Measurements from ENCODE around the gene HOXA11. TPM values are rescaled to one million over a fixed set of nuclear protein-coding genes. Genes with fewer than 3 reads are reported as not detected.

The HOXA11 gene
- total and polyA plus RNA-seq, 5 donors from 2014 or later, result not detected

DNA sequence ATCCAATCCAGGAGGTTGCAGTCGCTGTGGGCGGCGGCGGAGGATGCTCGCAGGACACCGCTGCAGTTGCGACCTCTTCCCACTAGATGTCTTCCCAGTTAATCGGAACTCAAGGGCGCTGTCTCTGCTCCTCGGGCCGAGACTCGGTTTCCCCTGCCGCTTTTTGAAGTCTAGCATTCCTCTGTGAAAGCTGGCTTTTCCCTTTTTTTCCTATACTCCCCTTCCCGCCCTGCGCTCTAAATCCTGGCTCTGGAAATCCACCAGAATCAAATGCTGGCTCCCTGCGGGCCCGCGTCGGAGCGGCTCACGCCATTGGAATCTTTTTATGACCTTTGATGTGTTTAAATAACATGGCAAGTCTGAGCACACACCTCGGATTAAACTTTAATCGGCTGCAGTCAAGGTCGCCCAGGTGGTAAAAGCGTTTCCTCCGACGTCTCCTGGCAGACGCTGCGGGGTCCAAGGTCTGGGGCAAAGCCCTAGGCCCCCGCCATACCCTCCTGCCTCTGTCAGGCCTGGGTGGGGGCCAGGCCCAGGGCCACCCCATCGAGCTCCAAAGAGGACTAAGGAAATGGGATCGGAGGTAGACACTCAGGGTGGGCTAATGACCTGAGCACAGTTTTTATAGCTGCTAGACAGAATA, 25.5 kb upstream of the HOXA11 start:
- no peak overlapping the region for H3K27ac ChIP-seq (ENCODE audit: insufficient read depth, low read length, poor library complexity, severe bottlenecking)
- H3K27me3 Mint-ChIP-seq, result peaks cover 96% of the 10 kb centered on the region
- H3K36me3 Mint-ChIP-seq, result peaks cover 3% of the 10 kb centered on the region
- no peaks in the 10 kb centered on the region for H3K9me3 Mint-ChIP-seq
- H3K4me1 Mint-ChIP-seq, result peaks cover 5 to 24% (median 10%) of the 10 kb centered on the region in 4 donors
- peak in 1 of 2 donors; percentile 37 for ATAC-seq (ENCODE audit: low read depth in 2 of 2)
- H3K4me3 ChIP-seq (ENCODE audit: low read depth, low read length), result no peak overlapping the region
- no peaks in the 10 kb centered on the region for H3K36me3 ChIP-seq (ENCODE audit: control insufficient read depth, insufficient read depth, low read length)
- no peak overlapping the region for H3K27ac Mint-ChIP-seq
- peaks cover 61% of the 10 kb centered on the region for H3K27me3 ChIP-seq (ENCODE audit: control insufficient read depth, insufficient read depth, low read length)
- H3K9me3 ChIP-seq (ENCODE audit: control insufficient read depth in 2 of 2, low read length in 2 of 2), result no peaks in the 10 kb centered on the region
- H3K4me3 Mint-ChIP-seq, result peak overlapping the region in 3 of 4 donors; percentile 27 to 62 (median 59)
- DNase-seq, result peak in 1 of 3 donors; percentile 44
- H3K4me1 ChIP-seq (ENCODE audit: control insufficient read depth, insufficient read depth, low read length, poor library complexity, severe bottlenecking), result peaks cover 9% of the 10 kb centered on the region

DNA sequence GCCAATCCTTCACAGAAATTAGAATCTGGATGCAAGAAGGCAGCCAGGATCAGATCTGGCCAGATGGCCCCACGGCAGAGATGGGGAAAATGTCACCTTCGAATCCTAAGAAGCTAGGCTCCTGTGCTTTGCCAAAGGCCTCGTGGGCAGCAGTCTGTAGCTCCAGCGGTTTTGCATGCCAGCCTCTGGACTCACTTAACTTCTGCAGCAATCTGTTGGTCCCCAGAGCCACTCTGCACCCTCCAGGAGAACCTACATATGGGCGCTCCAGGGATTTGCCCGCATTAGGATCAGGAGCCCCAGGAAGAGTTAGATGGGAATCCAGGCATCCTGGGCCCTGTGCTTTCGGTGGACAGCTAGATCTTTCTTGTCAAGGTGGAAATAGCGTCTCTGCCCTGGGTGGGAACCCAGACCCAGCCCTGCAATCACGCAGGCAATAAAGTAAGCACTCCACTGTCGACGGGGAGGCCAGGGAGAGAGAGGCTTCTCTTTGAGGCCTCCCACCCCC, 25.0 kb upstream of the HOXA11 start:
- peaks cover 60% of the 10 kb centered on the region for H3K27me3 ChIP-seq (ENCODE audit: control insufficient read depth, insufficient read depth, low read length)
- H3K4me1 Mint-ChIP-seq, result peaks cover 5 to 27% (median 13%) of the 10 kb centered on the region in 4 donors
- H3K4me3 Mint-ChIP-seq, result peak overlapping the region in 1 of 4 donors; percentile 59
- H3K4me1 ChIP-seq (ENCODE audit: control insufficient read depth, insufficient read depth, low read length, poor library complexity, severe bottlenecking), result peaks cover 14% of the 10 kb centered on the region
- ATAC-seq (ENCODE audit: low read depth in 2 of 2) (no peak), DNase-seq (no peak)
- H3K4me3 ChIP-seq (ENCODE audit: low read depth, low read length), result no peak overlapping the region
- H3K27me3 Mint-ChIP-seq, result peaks cover 97% of the 10 kb centered on the region
- H3K36me3 ChIP-seq (ENCODE audit: control insufficient read depth, insufficient read depth, low read length), result no peaks in the 10 kb centered on the region
- no peaks in the 10 kb centered on the region for H3K9me3 ChIP-seq (ENCODE audit: control insufficient read depth in 2 of 2, low read length in 2 of 2)
- H3K27ac ChIP-seq (ENCODE audit: insufficient read depth, low read length, poor library complexity, severe bottlenecking), result no peak overlapping the region
- peaks cover 3% of the 10 kb centered on the region for H3K36me3 Mint-ChIP-seq
- no peaks in the 10 kb centered on the region for H3K9me3 Mint-ChIP-seq
- H3K27ac Mint-ChIP-seq, result no peak overlapping the region

DNA sequence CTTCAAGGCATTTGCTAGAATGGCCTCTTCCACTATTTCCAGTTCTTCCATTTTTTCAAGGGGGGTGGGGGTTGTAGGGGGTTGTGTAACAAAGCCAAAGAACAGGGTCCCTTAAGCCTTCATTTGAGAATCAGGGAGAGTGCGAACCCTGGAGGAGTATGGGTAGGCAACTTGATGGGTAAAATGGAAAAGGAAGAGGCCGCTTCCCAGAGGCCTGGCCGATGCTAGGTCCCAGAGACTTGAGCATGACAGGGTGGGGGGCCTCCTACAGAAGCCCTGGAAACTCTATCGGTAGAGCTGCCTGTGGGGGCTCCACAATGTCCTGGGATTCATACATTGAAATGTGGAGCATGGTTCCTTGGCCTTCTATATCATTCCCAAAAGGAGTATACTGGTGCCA, 24.0 kb upstream of the HOXA11 start:
- no peak overlapping the region for H3K27ac Mint-ChIP-seq
- Histone ChIP-seq H3K27ac (ENCODE audit: insufficient read depth, low read length, poor library complexity, severe bottlenecking) (no peak overlapping the region), H3K27me3 (ENCODE audit: control insufficient read depth, insufficient read depth, low read length) (peaks cover 63% of the 10 kb centered on the region)

DNA sequence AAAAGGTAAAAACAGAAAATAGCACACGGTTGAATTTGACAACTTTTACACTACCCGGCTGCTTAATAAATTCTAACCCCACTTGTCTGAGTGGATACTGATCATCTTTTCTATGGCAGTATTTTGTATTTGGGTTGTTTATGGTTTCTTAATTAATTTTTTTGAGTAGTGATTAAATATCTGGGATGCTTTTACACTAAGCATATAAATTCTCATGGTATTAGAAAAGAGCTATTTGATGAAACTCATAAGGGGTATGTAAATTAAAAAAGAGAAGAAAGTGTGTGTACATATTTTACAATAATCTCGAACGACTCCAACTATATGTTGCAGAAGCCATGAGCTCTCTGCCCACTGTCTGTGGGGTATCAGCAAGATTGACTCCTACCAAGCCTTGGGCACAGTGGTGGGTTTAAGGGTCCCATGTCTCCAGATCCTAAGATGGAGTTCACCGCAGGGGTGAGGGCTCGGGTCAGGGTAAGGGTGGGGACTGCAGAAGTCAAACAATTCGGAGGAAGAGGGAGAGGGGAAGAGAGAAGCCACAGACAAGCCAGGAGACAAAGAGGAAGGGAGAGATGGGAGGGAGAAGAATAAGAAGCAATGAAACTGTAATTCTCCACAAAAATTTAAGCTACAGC, 22.4 kb upstream of the HOXA11 start:
- H3K9me3 Mint-ChIP-seq, result peaks cover 0 to 11% (median 0%) of the 10 kb centered on the region in 7 donors
- no peak overlapping the region for H3K4me3 ChIP-seq (ENCODE audit: low read depth, low read length)
- no peaks in the 10 kb centered on the region for H3K36me3 ChIP-seq (ENCODE audit: control insufficient read depth, insufficient read depth, low read length)
- H3K4me1 Mint-ChIP-seq, result peaks cover 5 to 31% (median 18%) of the 10 kb centered on the region in 4 donors
- H3K4me1 ChIP-seq (ENCODE audit: control insufficient read depth, insufficient read depth, low read length, poor library complexity, severe bottlenecking), result peaks cover 20% of the 10 kb centered on the region
- ATAC-seq (ENCODE audit: low read depth in 2 of 2) (no peak), DNase-seq (no peak)
- H3K27me3 ChIP-seq (ENCODE audit: control insufficient read depth, insufficient read depth, low read length), result peaks cover 67% of the 10 kb centered on the region
- H3K27ac ChIP-seq (ENCODE audit: insufficient read depth, low read length, poor library complexity, severe bottlenecking), result no peak overlapping the region
- no peak overlapping the region for H3K27ac Mint-ChIP-seq
- no peaks in the 10 kb centered on the region for H3K9me3 ChIP-seq (ENCODE audit: control insufficient read depth in 2 of 2, low read length in 2 of 2)
- peak overlapping the region in 1 of 4 donors; percentile 58 for H3K4me3 Mint-ChIP-seq
- peaks cover 3% of the 10 kb centered on the region for H3K36me3 Mint-ChIP-seq
- H3K27me3 Mint-ChIP-seq, result peaks cover 100% of the 10 kb centered on the region

More for the DNA sequence above, 24.0 kb upstream of the HOXA11 start:
- ATAC-seq (ENCODE audit: low read depth in 2 of 2) (no peak), DNase-seq (no peak)
- Mint-ChIP-seq H3K4me1 (peaks cover 5 to 28% (median 15%) of the 10 kb centered on the region in 4 donors), H3K36me3 (peaks cover 3% of the 10 kb centered on the region), H3K27me3 (peaks cover 97% of the 10 kb centered on the region), H3K4me3 (no peak overlapping the region), H3K9me3 (peaks cover 0 to 7% (median 0%) of the 10 kb centered on the region in 7 donors)
- H3K4me1 ChIP-seq (ENCODE audit: control insufficient read depth, insufficient read depth, low read length, poor library complexity, severe bottlenecking), result peaks cover 20% of the 10 kb centered on the region
- H3K9me3 ChIP-seq (ENCODE audit: control insufficient read depth in 2 of 2, low read length in 2 of 2), result no peaks in the 10 kb centered on the region
- no peaks in the 10 kb centered on the region for H3K36me3 ChIP-seq (ENCODE audit: control insufficient read depth, insufficient read depth, low read length)
- H3K4me3 ChIP-seq (ENCODE audit: low read depth, low read length), result no peak overlapping the region

DNA sequence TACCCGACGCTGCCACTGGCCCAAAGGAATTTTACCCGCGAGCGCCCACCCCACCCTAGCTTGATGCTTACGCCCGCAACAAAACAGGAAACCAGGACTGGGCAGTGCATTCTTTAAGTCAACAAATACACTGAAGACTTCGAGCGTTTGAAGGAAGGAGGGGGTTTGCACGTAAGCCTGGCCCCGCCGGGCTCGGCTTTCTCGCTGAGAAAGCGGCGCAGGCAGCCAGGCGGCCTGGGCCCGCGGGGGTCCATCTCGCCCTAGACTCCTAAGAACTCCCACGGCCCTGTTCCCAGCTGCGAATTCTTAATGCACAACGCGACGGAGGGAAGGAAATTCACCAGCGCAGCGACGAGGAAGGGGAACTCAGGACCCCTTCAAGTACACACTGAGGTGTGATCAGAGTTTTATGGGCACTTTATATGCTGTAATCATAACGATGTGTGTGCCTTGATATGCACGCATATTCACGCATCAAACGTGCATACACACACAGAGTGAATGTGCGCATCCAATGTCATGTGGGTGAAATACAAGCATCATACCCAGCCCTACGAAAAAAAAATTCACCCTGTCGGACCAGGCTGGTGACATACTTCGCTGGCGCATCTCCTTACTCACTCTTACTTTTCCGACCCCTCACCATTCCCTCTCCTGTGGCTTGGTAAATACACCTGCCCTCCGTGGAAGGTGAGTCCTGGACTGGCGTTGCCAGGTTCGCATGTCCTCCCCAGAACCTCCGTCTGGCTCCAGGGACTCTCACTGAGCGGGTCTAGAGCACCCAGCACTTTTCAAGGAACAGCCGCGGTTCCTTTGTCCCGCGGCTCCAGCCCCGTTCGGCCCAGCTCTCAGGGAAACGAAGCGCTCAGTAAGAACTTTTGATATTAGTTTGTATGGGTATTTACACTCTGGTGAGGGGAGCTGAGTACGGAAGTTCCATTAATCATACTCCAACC, 20.6 kb upstream of the HOXA11 start:
- H3K9me3 Mint-ChIP-seq, result peaks cover 0 to 20% (median 0%) of the 10 kb centered on the region in 7 donors
- peaks cover 3% of the 10 kb centered on the region for H3K36me3 Mint-ChIP-seq
- Histone ChIP-seq H3K36me3 (ENCODE audit: control insufficient read depth, insufficient read depth, low read length) (no peaks in the 10 kb centered on the region), H3K27ac (ENCODE audit: insufficient read depth, low read length, poor library complexity, severe bottlenecking) (no peak overlapping the region), H3K4me1 (ENCODE audit: control insufficient read depth, insufficient read depth, low read length, poor library complexity, severe bottlenecking) (peaks cover 29% of the 10 kb centered on the region), H3K4me3 (ENCODE audit: low read depth, low read length) (no peak overlapping the region), H3K27me3 (ENCODE audit: control insufficient read depth, insufficient read depth, low read length) (peaks cover 62% of the 10 kb centered on the region), H3K9me3 (ENCODE audit: control insufficient read depth in 2 of 2, low read length in 2 of 2) (no peaks in the 10 kb centered on the region)
- H3K27ac Mint-ChIP-seq, result no peak overlapping the region
- ATAC-seq (ENCODE audit: low read depth in 2 of 2), result no peak
- H3K27me3 Mint-ChIP-seq, result peaks cover 100% of the 10 kb centered on the region
- no peak for DNase-seq
- H3K4me1 Mint-ChIP-seq, result peaks cover 5 to 42% (median 21%) of the 10 kb centered on the region in 4 donors
- peak overlapping the region in 1 of 4 donors; percentile 56 for H3K4me3 Mint-ChIP-seq

DNA sequence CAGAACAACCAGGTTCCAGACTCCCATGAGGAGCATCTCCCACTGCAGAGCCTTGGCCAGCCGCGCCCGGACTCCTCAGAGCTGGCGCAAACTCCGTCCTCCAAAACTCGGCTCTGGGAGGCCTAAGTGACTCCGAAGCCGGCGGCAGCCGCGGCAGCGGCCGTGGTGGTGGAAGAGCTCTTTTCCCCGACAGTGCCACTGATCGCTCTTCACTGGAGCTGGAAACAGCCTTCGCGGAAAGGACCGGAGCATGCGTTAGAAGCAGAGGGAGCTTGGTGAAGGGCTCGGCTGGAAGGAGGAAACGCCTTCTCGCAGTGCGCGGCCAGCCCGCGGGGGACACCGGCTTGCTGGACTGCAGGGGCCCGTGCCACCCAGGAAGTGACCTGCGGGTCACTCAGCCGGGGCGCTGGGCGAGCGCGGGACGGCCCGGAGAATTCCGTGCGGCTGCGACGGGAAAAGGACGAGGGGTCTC, 19.9 kb upstream of the HOXA11 start:
- ATAC-seq (ENCODE audit: low read depth in 2 of 2), result no peak
- Histone ChIP-seq H3K4me3 (ENCODE audit: low read depth, low read length) (no peak overlapping the region), H3K9me3 (ENCODE audit: control insufficient read depth in 2 of 2, low read length in 2 of 2) (no peaks in the 10 kb centered on the region), H3K27me3 (ENCODE audit: control insufficient read depth, insufficient read depth, low read length) (peaks cover 63% of the 10 kb centered on the region), H3K4me1 (ENCODE audit: control insufficient read depth, insufficient read depth, low read length, poor library complexity, severe bottlenecking) (peaks cover 31% of the 10 kb centered on the region), H3K36me3 (ENCODE audit: control insufficient read depth, insufficient read depth, low read length) (no peaks in the 10 kb centered on the region), H3K27ac (ENCODE audit: insufficient read depth, low read length, poor library complexity, severe bottlenecking) (no peak overlapping the region)
- Mint-ChIP-seq H3K9me3 (peaks cover 0 to 20% (median 0%) of the 10 kb centered on the region in 7 donors), H3K27me3 (peaks cover 96% of the 10 kb centered on the region), H3K27ac (peak overlapping the region in 1 of 3 donors; percentile 25), H3K4me3 (peak overlapping the region in 1 of 4 donors; percentile 19), H3K4me1 (peaks cover 5 to 39% (median 21%) of the 10 kb centered on the region in 4 donors), H3K36me3 (peaks cover 3% of the 10 kb centered on the region)
- no peak for DNase-seq

DNA sequence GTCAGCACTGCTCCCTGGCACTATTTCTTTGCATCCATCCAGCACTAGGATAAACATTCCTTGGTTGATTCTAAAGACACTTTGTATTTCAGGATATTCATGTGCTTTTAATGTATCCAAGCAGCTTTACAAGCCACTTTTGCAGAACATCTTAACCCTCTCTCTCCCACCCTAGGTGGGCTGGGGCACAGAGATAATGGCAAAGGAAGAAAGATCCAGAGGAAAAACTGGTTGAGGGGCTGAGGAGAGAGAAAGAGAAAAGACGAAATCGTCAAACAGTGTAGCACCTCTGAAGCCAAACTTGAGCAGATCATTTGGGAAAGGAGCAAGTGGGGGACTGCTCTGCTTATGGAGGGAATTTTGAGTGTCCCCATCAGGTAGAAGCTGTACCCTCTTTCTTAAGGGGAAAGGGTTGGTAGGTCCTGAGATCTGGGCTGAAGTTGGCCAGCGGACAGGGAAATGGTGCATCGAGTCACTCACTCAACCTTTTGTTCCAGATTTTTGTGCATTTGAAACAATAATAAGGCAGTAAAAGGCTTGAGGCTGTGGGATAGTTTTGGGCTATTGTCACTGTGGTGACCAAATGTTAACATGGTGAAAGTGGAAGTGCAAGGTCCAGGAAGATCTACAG, 19.0 kb upstream of the HOXA11 start:
- H3K4me1 ChIP-seq (ENCODE audit: control insufficient read depth, insufficient read depth, low read length, poor library complexity, severe bottlenecking), result peaks cover 37% of the 10 kb centered on the region
- no peak overlapping the region for H3K27ac ChIP-seq (ENCODE audit: insufficient read depth, low read length, poor library complexity, severe bottlenecking)
- no peaks in the 10 kb centered on the region for H3K36me3 ChIP-seq (ENCODE audit: control insufficient read depth, insufficient read depth, low read length)
- Mint-ChIP-seq H3K4me3 (no peak overlapping the region), H3K27ac (no peak overlapping the region), H3K36me3 (peaks cover 3% of the 10 kb centered on the region), H3K4me1 (peaks cover 5 to 41% (median 21%) of the 10 kb centered on the region in 4 donors), H3K27me3 (peaks cover 91% of the 10 kb centered on the region), H3K9me3 (peaks cover 0 to 20% (median 0%) of the 10 kb centered on the region in 7 donors)
- H3K9me3 ChIP-seq (ENCODE audit: control insufficient read depth in 2 of 2, low read length in 2 of 2), result no peaks in the 10 kb centered on the region
- peaks cover 63% of the 10 kb centered on the region for H3K27me3 ChIP-seq (ENCODE audit: control insufficient read depth, insufficient read depth, low read length)
- H3K4me3 ChIP-seq (ENCODE audit: low read depth, low read length), result no peak overlapping the region
- ATAC-seq (ENCODE audit: low read depth in 2 of 2) (no peak), DNase-seq (no peak)
